Raji (cell line): Measurements from ENCODE around the gene PYGO2.

Experiments used
- POLR2A ChIP-seq: IDR thresholded peaks from 2 replicates; pipeline ENCODE4 v1.6.1; 2011; ENCODE audit warnings: low read depth, low read length, control low read depth; ENCODE audit not compliant: insufficient read depth

The PYGO2 gene

GRCh38 chr1:154992721-154993571 is 31.4 kb upstream of the PYGO2 start:
- no peak for TF ChIP-seq POLR2A

DNA sequence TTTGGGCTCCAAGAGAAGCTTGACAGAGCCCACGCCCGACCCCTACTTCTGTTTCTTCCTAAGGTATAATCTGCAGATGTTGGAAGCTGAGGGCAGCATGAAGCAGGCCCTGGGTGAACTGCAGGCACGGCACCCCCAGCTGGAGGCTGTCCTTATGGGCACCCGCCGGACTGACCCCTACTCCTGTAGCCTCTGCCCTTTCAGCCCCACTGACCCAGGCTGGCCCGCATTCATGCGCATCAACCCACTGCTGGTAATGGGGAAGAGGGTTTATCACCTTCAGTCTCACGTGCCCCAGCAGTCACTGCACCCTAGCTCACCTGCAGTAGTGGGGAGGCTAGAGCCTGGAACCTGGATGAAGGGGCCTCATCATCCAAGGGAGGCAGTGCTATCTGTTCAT is 28.7 kb upstream of the PYGO2 start:
- no peak for TF ChIP-seq POLR2A

DNA sequence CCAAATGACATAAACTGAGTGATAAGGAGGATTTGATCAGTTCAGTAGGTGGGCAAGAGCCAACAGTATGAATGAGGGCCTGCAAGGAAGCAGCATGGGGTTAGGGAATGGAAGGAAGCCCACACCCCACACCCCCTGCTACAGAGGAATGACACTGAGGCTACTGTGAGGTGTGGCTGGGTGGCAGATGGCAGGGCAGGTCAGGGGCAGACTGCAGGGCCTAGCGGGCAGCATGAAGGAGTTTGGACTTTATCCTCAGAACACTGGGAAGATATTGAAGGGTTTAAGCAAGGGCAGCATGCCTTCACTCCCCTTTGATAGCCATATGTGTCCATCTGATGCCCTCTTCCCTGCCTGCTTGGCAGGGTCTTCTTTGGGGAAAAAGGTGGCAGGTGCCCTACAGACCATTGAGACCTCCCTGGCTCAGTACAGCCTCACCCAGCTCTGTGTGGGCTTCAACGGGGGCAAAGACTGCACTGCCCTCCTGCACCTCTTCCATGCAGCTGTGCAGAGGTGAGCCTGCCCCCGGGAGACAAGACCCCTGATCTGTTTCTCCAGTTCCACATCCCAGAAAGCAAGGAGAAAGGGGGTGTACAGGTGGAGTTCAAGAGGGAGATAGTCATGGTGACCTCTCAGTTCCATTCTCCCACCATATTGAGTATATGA is 27.7 kb upstream of the PYGO2 start:
- no peak for TF ChIP-seq POLR2A

GRCh38 chr1:154988058-154988954 is 26.7 kb upstream of the PYGO2 start:
- TF ChIP-seq POLR2A, result no peak

- TF ChIP-seq POLR2A, result no peak
Measured at GRCh38 chr1:154987326-154987725, 25.7 kb upstream of the PYGO2 start.

DNA sequence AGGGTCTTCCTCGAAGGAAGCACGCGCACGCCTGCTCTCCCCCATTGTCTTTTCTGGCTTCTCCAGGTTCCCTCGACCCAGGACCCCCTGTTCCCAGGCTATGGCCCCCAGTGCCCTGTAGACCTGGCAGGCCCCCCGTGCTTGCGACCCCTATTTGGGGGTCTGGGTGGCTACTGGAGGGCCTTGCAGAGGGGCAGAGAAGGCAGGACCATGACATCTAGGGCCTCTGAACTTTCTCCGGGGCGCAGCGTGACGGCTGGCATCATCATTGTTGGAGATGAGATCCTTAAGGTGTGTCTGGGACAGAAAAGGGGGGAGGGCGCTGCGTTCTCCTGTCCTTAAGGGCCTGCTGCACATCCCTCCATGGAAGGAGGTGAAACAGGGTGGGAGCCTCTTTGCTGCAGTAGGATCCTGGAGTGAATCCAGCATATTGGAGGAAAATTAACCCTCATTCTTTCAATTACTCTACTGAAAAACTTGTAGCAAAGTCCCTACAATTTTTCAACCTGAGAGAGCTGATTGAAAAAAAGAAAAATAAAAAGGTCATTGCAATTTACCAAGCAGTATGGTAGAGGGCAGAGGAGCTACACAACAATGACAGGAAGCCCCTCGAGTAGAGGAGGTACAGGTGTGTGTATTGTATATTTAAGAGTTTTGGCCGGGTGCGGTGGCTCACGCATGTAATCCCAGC is 22.3 kb upstream of the PYGO2 start:
- no peak for TF ChIP-seq POLR2A

DNA sequence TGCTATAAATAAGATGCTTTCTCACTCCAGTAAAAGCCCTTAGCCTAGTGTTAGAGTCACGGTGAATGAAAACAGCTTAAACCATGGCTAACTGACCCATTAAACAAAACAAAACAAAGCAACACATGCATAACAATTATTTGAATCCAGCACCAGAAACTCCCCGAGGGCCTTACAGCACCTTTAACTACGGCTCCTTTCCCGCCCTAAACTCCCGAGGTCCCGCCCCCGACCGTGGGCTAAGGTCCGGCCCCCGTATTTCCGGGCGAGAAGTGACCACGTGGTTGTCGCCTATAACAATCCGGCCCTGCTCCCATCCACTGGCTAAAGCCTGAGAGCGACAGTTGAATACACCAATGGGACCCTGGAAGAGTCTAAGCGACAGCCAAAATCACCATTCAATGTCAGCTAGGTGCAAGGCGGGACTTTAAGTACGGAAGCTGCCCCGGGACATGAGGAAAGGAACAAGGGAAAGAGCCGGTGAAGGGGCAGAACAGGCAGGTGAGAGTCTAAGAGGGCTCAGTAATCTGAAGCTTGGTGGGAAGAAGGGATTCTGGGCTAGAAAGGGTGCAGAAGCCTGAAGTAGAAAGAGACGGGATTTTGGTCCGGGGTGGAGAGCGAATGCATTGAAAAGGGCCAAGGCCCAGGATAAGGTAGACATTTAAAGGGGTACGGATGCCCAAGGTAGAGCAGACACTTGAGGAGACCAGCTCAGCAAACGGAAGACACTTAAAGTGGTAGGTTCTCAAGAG is 21.5 kb upstream of the PYGO2 start, which contains the start of gene FLAD1:
Gene FLAD1 (plus strand): TSS at position 448 of the 752 bp plus-strand sequence. CDS start 351 bp downstream, outside the sequence.
- peak; percentile 71 for TF ChIP-seq POLR2A

DNA sequence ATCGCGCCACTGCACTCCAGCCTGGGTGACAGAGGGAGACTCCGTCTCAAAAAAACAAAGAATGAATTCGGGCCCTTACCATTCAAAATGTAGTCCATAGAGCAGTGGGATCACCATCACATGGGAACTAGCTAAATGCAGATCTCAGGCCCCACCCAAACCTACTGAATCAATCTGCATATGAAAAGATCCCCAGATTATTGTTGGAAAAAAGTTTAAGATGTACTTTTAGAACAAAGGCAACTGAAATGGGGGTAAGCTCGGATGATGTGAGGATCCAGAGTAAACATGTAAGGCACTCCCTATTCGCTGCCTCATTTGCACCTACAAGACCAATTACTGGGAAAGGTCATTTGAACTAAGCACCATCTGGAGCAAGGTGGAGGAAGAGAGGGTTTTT is 20.8 kb upstream of the PYGO2 start:
- TF ChIP-seq POLR2A, result no peak

DNA sequence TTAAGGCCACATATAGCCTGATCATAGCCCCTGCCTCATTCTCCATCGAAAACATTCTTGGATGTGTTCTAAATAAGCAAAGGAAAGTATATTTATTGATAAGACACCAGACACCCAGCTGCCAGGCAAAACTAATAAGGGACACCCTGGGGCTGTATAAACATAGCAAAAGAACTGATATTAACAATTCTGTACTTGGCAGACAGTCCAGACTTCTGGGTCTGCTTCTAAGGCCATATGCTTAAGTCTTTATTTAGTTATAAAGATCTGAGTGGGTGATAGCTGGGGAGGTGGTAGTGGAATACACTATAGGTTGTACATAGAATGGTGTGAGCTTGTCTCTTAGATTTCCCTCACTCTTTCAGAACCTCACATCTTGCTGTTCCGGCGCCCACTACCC is 16.8 kb upstream of the PYGO2 start:
- no peak for TF ChIP-seq POLR2A

DNA sequence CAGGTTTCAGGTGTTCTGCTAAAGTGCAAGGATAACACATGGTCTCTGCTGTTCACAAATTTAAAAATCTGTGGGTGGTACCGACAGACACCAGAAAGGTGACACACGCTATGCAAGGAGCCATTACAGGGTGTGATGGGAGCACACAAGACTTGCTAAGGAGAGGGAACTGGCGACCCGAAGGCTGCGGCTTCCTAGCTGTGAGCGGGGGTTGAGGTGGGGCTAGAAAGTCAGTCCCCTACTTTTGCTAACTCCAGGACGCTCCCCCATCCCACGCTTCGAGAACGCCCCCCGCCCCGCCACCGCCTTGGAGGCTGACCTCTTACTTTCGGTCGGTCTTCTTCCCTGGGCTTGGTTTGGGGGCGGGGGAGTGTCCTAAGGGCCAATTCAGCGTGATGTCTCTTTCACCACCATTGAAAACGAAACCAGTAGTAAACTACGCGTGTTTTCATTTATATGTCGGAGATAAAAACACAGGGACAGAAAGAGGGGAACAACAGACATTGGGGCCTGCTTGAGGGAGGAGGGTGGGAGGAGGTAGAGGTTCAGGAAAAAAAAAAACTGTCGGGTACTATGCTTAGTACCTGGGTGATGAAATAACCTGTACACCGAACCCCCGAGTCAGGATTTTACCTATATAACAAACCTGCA is 14.0 kb upstream of the PYGO2 start:
- TF ChIP-seq POLR2A, result no peak

- TF ChIP-seq POLR2A, result peak; percentile 76
Measured at GRCh38 chr1:154974808-154975408, 13.3 kb upstream of the PYGO2 start.

- TF ChIP-seq POLR2A, result peak; percentile 84
Measured at GRCh38 chr1:154974102-154974807, 12.7 kb upstream of the PYGO2 start, which contains the start of gene CKS1B. Gene CKS1B (plus strand): TSS chr1:154974681. CDS start chr1:154974746, 65 bp downstream.
